Transverse colon (tissue), 4 donors: Measurements from ENCODE around the gene RXFP1. TPM values are rescaled to one million over a fixed set of nuclear protein-coding genes. Genes with fewer than 3 reads are reported as not detected.

Experiments
- DNase-seq: peaks from one replicate; pipeline ENCODE4 v3.0.0-alpha.2; 2019
- H3K27ac ChIP-seq, 4 donors: fragments of 200-600 bp; sonication (generic); 2 replicates each; pipeline ENCODE4 v1.5.1; 2016 to 2018; ENCODE audit warnings: inconsistent platforms in 4 of 4
- H3K27me3 ChIP-seq: fragments of 200-600 bp; sonication (generic); 2 replicates; pipeline ENCODE4 v1.5.1; 2017; ENCODE audit warnings: inconsistent platforms
- H3K36me3 ChIP-seq, 4 donors: fragments of 200-600 bp; sonication (generic); 2 replicates each; pipeline ENCODE4 v1.5.1; 2017 to 2019; ENCODE audit warnings: inconsistent platforms in 4 of 4
- H3K4me1 ChIP-seq, 4 donors: fragments of 200-600 bp; sonication (generic); 2 replicates each; pipeline ENCODE4 v1.5.1; 2017 to 2020; ENCODE audit warnings: inconsistent platforms in 4 of 4
- H3K4me3 ChIP-seq, 4 donors: fragments of 200-600 bp; sonication (generic); 1 replicate in 1 of 4; 2 replicates in 3 of 4; pipeline versions ENCODE4 v1.5.1 to v1.6.1; 2017 to 2019; ENCODE audit warnings: inconsistent platforms in 4 of 4
- H3K9me3 ChIP-seq, 2 donors: fragments of 200-600 bp; sonication (generic); 2 replicates each; pipeline ENCODE4 v1.5.1; 2017 to 2019; ENCODE audit warnings: inconsistent platforms in 2 of 2
- EP300 ChIP-seq: sonication (generic); formaldehyde crosslinking; IDR thresholded peaks from one replicate; pipeline ENCODE4 v1.6.1; 2017; ENCODE audit warnings: antibody characterized with exemption, low read depth
- POLR2A ChIP-seq: fragments of 450-650 bp; IDR thresholded peaks from one replicate; pipeline ENCODE4 v1.6.1; 2016; ENCODE audit warnings: antibody characterized with exemption, mild to moderate bottlenecking, moderate library complexity
- POLR2AphosphoS5 ChIP-seq, 3 donors: sonication (generic); formaldehyde crosslinking; IDR thresholded peaks; one replicate each; pipeline ENCODE4 v1.6.1; 2016; ENCODE audit warnings: antibody characterized with exemption in 3 of 3
- WGBS, 2 donors: methylation state at CpG; one replicate each; pipeline ENCODE4 v1.1.5; 2018; ENCODE audit warnings: low coverage in 1 of 2; 5-methylcytosine and 5-hydroxymethylcytosine counted together
- in situ Hi-C, 4 donors: fragments of 200-750 bp; cut with MboI; loops; one replicate each; pipeline versions ENCODE4 v1.15.0 to v1.15.1; 2017; ENCODE audit warnings: low sequenced_read_pairs in 3 of 4, low pct_ligation_motif_present in 1 of 4, low pct_unique_long_range_greater_than_20kb in 1 of 4
- intact Hi-C: fragments of 100-400 bp; cut with DNase I; formaldehyde crosslinking; loops from one replicate; pipeline ENCODE4 v1.15.1; 2023; ENCODE audit warnings: low total_unique reads
- small RNA-seq, 4 donors: library from RNA; depleted of rRNA; stranded (forward); fragments of <200 nt; gene quantifications; one replicate each; pipeline ENCODE3, GENCODE V24; 2016
- total RNA-seq, 4 donors: library from RNA; depleted of rRNA; stranded (reverse); fragments of >200 nt; gene quantifications; one replicate each; pipeline ENCODE4 v1.1.0, GENCODE V29; 2016
- TF ChIP-seq, protein P1 (sequence below), 5 experiments: fragments of 200-600 bp in 3 of 5; fragments of 450-650 bp in 2 of 5; sonication (generic) in 3 of 5; IDR thresholded peaks; 1 replicate in 2 of 5; 2 replicates in 3 of 5; pipeline ENCODE4 v1.5.1; 2016 to 2017; ENCODE audit warnings: antibody characterized with exemption in 5 of 5, inconsistent platforms in 3 of 5, mild to moderate bottlenecking in 2 of 5, moderate library complexity in 1 of 5

Gene RXFP1
- total RNA-seq, 4 donors from 2014 or later, result 0.16 TPM; not detected in 3

- TF ChIP-seq POLR2AphosphoS5 (IDR thresholded peaks at IDR 0.05) (no peak), EP300 (no peak), POLR2A (no peak)
- TF ChIP-seq, protein P1, sequence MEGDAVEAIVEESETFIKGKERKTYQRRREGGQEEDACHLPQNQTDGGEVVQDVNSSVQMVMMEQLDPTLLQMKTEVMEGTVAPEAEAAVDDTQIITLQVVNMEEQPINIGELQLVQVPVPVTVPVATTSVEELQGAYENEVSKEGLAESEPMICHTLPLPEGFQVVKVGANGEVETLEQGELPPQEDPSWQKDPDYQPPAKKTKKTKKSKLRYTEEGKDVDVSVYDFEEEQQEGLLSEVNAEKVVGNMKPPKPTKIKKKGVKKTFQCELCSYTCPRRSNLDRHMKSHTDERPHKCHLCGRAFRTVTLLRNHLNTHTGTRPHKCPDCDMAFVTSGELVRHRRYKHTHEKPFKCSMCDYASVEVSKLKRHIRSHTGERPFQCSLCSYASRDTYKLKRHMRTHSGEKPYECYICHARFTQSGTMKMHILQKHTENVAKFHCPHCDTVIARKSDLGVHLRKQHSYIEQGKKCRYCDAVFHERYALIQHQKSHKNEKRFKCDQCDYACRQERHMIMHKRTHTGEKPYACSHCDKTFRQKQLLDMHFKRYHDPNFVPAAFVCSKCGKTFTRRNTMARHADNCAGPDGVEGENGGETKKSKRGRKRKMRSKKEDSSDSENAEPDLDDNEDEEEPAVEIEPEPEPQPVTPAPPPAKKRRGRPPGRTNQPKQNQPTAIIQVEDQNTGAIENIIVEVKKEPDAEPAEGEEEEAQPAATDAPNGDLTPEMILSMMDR (IDR thresholded peaks at IDR 0.05), result no peak
- Histone ChIP-seq H3K4me1 (peaks cover 0 to 8% (median 0%) of the 10 kb centered on the region in 4 donors), H3K9me3 (no peaks in the 10 kb centered on the region), H3K27ac (no peak overlapping the region), H3K36me3 (peaks cover 0 to 11% (median 4%) of the 10 kb centered on the region in 4 donors), H3K4me3 (no peak overlapping the region), H3K27me3 (no peaks in the 10 kb centered on the region)
- in situ Hi-C loops, result no loop called here
- intact Hi-C loops, result no loop called here
- DNase-seq, result no peak
- 38 to 55% methylated on average over 1 of the region's 1 CpG for WGBS, 2 donors
Observed at GRCh38 chr4:158681629-158682028, 159.9 kb downstream of the RXFP1 start.

- in situ Hi-C loops (no loop called here), intact Hi-C loops (no loop called here)
- peaks cover 0 to 11% (median 4%) of the 10 kb centered on the region in 4 donors for H3K36me3 ChIP-seq
- no peak overlapping the region for H3K27ac ChIP-seq
- H3K27me3 ChIP-seq, result no peaks in the 10 kb centered on the region
- 33 to 56% methylated on average over 2 of the region's 2 CpGs for WGBS, 2 donors
- DNase-seq, result no peak
- no peaks in the 10 kb centered on the region for H3K9me3 ChIP-seq
- TF ChIP-seq POLR2A (no peak), EP300 (no peak), POLR2AphosphoS5 (IDR thresholded peaks at IDR 0.05) (no peak)
- TF ChIP-seq, protein P1 (IDR thresholded peaks at IDR 0.05), result no peak
- no peak overlapping the region for H3K4me3 ChIP-seq
- H3K4me1 ChIP-seq, result peaks cover 0 to 8% (median 0%) of the 10 kb centered on the region in 4 donors
Observed at GRCh38 chr4:158682066-158682465, 160.4 kb downstream of the RXFP1 start.

DNA sequence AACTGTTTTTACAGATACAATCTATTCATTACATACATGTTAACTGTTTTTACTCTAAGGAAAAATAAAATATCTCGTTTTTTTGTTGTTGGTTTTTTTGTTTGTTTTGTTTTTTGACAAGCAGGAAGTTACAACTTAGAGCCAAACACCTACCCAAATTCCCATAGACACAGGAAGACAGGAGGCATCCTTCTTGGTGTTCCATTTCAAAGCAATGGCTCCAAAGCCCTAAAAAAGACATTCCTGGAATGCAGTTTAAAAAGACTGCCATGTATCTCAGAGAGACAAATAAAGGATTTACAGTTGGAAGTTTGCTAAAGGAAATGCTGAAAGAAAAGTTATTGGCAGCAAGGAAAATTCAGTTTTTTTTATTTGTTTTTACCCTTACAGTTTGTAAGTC is 167.1 kb downstream of the RXFP1 start:
- no peak for DNase-seq
- no peaks in the 10 kb centered on the region for H3K27me3 ChIP-seq
- H3K4me3 ChIP-seq, result no peak overlapping the region
- no peak for TF ChIP-seq POLR2A
- TF ChIP-seq, protein P1 (IDR thresholded peaks at IDR 0.05), result no peak
- no peak for TF ChIP-seq POLR2AphosphoS5 (IDR thresholded peaks at IDR 0.05)
- TF ChIP-seq EP300, result no peak
- in situ Hi-C loops, result no loop called here
- H3K27ac ChIP-seq, result no peak overlapping the region
- 66 to 67% methylated on average over 1 of the region's 1 CpG for whole genome bisulfite sequencing, 2 donors
- intact Hi-C loops, result no loop called here
- no peaks in the 10 kb centered on the region for H3K4me1 ChIP-seq
- H3K9me3 ChIP-seq, result no peaks in the 10 kb centered on the region
- H3K36me3 ChIP-seq, result peaks cover 0 to 24% (median 9%) of the 10 kb centered on the region in 4 donors

Small RNAs within 50 kb of the gene (small RNA-seq; reads per million reads assigned to genes)
- 0 reads per million in 4 donors for gene RF00012

Other genes with a start within 250 kb of the RXFP1 start
- gene C4orf46, start 150.0 kb downstream of the RXFP1 start, total RNA-seq, result 1 to 10 TPM in 3 of 4 donors, under 1 TPM in 1; 0.40 to 6.0 (median 2.7) TPM
- gene ETFDH, start 150.4 kb downstream of the RXFP1 start, total RNA-seq, result 100 to 1,000 TPM in 2 of 4 donors, 10 to 100 TPM in 2; 19.5 to 144 (median 88.5) TPM
- gene PPID, start 201.5 kb downstream of the RXFP1 start, total RNA-seq, result 10 to 100 TPM in 2 of 4 donors, 1 to 10 TPM in 2; 7.9 to 21.8 (median 12.8) TPM
- 100 to 1,000 TPM in 1 of 4 donors, 10 to 100 TPM in 3; 47.2 to 105 (median 64.0) TPM for gene FNIP2, start 247.1 kb downstream of the RXFP1 start, total RNA-seq